NOMO-1 (cell line): Measurements from ENCODE around the gene ECEL1.
A peak's percentile ranks its signal among the peaks of the same experiment; 100 is the strongest.
"Not testable (repeated sequence)": the region's sequence is repeated elsewhere in the genome, so short reads cannot be mapped to it uniquely, and the experiment has no call there.

Experiments used
- DNase-seq, 2 experiments: peaks; one replicate each; lab custom pipeline; 2025; ENCODE audit not compliant: unreplicated experiment in 2 of 2; lab: John Stamatoyannopoulos, UW

The ECEL1 gene, protein sequence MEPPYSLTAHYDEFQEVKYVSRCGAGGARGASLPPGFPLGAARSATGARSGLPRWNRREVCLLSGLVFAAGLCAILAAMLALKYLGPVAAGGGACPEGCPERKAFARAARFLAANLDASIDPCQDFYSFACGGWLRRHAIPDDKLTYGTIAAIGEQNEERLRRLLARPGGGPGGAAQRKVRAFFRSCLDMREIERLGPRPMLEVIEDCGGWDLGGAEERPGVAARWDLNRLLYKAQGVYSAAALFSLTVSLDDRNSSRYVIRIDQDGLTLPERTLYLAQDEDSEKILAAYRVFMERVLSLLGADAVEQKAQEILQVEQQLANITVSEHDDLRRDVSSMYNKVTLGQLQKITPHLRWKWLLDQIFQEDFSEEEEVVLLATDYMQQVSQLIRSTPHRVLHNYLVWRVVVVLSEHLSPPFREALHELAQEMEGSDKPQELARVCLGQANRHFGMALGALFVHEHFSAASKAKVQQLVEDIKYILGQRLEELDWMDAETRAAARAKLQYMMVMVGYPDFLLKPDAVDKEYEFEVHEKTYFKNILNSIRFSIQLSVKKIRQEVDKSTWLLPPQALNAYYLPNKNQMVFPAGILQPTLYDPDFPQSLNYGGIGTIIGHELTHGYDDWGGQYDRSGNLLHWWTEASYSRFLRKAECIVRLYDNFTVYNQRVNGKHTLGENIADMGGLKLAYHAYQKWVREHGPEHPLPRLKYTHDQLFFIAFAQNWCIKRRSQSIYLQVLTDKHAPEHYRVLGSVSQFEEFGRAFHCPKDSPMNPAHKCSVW

DNA sequence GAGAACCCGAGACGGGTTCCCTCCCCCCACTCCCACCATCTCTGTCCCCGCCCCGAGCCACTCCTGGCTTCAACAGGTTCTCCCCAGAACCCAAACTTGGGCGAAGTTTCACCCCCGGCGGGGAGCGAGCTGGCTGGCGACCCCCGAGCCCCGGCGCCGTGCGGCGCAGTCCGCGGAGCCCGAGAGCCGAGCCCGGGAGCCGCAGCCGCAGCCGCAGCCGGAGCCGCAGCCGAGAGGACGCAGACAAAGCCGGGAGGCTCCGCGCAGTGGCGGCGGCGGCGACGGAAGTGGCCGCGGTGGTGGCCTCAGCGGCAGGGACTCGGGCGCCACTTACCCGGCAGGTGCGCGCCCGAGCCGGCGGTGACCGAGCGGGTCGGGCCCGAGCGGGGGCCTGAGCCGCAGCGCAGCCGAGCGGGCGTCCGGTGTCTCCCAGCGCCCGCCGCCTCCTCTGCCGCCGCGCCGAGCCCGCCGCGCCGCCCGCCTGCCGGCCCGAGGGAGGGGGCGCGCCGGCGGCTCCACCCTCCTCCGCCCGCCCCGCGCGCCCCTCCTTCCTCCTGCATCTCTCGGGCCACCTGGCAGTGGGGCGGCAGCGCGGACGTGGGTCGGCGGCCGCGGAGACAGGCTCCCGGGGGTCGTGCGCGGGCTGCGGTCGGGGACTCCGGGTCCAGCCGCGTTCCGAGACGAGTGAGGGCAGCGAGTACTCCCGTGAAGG lies at the start of gene ECEL1:
Gene ECEL1, minus strand, starts transcription at position 450 of the 712 bp plus-strand sequence. CDS start 1,181 bp downstream, outside the sequence.
- DNase-seq = peak in 1 of 2 experiments; percentile 9

DNA sequence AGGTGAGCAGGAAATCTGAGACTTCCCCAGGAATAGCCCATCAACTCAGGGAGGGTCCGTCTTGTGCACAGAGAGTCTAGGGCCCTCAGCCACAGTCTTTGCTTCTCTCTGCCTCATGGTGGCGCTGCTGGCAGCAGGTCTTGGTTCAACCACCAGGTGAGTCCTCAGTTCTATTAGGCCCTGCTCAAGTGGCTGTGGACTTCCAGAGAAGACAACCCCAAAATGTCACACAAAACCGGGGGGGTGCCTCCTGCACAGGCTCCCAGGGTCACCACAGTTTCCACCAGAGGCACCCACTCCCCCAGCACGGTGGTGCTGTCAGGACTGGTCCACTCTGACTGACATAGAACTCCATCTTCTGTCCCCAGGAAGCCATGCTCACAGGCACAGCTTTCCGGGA lies 49.4 kb upstream of the ECEL1 start:
- no peak for DNase-seq

DNA sequence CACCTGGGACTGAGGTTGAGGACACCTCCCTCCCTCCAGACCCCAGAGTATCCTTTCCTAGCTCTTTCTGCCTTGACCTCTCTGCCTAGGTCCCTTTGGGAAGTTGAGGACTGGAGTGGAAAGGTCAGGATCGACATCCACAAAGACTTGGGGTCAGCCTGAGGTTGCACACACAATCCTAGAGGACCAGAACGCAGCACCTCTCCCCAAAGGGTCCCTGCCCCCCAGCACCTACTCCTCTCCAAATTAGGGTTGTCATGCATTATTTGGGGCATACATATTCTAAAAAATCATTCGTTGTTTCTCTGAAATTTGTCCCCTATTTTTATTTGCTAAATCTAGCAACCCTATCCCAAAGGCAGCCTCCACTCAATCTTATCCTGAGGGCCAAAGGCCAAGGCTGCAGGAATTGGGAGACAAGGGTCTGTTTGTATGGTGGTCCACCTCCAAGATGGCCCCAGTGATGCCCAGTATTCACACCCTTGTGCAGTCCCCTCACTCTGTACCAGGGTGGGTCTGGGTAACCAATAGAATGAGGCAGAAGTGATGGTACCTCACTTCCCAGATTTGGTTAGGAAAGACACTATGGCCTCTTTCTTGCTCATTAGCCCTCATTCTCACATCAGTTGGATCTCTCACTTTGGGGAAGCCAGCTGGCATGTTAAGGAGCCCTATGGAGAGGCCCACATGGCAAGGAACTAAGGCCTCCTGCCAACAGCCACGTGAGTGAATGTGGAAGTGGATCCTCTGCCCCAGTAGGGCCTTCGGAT lies 48.3 kb upstream of the ECEL1 start:
- no peak for DNase-seq

DNA sequence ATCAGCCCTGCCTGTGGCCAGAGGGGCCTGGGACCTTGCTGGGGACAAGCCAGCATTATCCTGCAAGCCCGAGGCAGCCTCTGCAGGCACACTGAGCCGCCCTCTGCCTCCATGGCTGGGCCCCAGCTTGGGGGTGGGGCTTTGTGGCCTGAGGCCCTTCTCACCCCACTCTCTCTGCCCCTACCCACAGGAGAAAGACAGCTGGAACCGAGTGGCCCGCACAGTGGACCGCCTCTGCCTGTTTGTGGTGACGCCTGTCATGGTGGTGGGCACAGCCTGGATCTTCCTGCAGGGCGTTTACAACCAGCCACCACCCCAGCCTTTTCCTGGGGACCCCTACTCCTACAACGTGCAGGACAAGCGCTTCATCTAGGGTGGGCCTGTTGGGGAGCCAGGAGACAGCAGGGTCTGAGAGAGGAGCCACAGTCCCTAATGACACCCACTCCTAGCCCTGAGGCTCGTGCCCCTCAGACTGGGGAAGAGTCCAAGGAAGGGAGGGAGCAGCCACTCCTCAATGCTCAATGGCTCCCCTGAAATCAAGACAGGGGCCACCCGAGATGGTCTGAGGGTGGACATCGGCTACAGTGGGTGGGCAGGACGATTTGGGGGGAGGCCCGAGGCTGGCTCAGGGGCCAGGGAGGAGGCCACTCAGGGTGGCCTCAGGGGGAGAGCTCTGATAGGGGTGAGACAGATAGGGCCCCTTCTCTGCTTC lies 47.5 kb upstream of the ECEL1 start:
- DNase-seq = no peak

DNA sequence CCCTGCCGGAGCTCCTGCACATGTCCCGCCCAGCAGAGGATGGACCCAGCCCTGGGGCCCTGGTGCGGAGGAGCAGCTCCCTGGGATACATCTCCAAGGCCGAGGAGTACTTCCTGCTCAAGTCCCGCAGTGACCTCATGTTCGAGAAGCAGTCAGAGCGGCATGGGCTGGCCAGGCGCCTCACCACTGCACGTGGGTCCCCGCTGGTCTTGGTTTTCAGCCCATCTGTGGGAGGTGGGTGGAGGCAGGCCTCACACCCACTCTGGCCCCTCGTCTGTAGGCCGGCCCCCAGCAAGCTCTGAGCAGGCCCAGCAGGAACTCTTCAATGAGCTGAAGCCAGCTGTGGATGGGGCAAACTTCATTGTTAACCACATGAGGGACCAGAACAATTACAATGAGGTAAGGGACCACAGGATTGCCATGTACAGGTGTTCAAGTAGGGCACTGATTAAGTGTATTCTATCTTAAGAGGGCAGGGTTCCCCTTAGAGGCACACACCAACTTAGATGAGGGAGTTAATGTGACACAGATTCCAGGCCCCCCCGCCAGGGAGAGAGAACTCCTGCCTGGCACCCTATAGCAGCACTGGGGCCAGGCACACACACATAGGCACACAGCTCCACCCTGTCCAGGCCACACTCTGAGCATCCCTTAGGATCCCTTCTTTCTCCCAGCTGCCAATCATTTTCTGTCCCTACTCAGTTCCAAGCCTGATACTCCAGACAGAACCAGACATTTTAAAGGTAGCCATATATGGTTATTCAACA lies 46.5 kb upstream of the ECEL1 start:
- DNase-seq = no peak

DNA sequence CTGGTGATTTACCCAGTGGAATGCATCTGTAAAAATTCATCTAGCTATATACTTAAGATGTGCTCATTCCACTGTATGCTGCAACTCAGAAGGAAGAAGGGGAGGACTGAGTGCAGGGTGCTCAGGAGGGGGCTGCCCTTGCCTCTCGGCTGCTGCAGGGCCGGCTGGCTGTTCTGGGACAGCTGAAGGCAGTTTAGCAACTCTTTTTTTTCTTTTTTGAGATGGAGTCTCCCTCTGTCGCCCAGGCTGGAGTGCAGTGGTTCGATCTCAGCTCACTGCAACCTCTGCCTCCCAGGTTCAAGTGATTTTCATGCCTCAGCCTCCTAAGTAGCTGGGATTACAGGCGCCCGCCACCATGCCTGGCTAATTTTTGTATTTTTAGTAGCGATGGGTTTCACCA lies 45.2 kb upstream of the ECEL1 start:
- not testable (repeated sequence) for DNase-seq

DNA sequence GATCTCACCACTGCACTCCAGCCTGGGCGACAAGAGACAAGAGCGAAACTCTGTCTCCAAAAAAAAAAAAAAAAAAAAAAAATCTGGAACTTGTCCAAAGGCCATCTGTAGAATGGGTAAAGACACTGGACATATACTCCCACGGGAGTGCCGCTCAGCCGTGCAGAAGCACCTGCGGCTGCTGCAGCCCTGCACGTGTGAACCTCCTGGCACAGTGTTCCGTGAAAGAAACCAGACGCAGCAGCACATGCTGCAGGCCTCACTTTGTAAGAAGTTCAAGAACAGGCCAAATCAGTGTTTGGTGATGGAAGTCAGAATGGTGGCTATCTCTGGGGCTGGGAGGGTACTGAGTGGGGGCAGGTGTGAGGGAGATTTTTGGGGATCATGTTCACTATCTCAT lies 44.8 kb upstream of the ECEL1 start:
- no peak for DNase-seq

DNA sequence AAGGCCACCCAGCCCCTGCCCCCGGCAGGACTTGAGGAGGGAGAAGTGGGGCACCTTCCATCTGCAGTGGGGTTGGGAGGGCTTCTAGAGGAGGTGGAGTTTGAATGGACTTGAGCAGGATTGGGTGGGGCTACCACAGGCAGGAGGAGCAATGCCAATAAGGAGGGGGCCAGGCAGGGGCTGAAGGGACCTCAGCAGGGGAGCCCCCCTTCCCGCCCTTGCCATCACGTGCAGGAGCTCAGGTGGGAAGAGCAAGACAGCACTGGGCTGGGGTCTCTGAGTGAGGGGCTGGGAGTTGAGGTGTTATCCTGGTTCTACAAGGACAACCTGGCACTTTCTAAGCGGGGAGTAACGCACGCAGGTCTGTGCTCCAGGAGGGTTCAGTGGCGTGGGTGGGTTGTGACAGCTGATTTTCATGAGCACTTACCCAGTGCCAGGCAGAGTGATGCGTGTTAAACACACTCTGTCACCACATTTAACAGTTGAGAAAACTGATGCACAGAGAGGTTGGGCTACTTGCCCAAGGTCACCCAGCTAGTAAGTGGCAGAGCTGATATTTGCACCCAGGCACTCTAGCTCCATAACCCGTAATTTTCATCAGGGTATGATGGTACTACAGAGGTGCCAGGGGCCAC lies 43.1 kb upstream of the ECEL1 start:
- no peak for DNase-seq

DNA sequence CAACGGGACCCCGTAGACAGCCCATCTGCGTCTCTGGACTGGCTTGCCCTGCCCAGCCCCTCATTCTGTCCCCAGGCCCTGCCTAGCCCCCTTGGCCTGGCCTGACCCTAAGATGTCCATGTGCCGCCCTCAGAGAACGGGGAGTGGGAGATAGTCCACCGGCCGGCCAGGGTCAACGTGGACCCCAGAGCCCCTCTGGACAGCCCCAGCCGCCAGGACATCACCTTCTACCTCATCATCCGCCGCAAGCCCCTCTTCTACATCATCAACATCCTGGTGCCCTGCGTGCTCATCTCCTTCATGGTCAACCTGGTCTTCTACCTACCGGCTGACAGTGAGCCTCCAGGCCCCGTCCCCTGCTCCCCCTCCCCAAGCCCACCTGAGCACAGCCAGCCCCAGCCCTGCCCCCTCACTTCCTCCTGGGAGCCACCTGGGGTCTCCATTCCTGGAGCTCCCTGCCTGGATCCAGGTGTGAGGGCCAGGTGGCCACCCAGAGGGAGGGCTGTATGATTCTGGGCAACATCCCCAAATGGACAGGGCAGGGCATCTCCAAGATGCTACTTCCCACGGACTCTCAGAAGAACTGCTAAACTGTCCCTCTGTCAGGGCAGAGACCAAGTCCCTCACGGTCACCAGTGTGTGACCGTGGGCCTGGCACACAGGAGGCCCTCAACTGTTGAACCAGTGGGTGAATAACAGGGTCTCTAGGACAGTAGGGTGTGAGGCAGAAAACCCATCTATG lies 42.3 kb upstream of the ECEL1 start:
- DNase-seq = no peak

DNA sequence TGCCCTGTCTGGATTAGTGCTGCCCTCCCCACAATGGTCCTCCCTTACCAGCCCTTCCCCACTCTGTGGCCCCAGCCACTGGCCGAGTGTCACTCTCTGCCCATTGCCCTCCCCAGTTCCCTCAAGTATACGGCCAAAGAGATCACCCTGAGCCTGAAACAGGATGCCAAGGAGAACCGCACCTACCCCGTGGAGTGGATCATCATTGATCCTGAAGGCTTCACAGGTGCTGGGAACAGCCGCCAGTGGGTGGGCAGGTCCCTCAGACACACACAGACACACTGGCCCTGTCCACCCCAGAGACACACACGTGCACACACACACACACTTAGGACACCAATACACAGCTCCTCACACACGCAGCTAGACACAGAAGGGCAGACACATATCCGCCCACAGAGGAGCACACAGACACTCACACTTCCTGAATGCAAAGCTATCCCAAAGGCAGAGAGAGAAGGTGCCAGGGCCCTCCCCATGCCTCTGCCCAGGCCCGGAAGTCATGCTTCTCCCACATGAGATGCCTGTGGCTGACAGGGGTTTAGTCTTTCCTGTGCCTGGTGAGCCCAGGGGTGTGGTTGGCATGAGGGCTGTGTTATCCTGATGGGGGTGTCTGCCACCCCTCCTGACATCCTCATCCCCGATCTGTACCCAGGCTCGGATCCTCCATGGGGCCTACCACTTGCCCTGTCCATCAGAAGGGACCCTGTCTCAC lies 41.3 kb upstream of the ECEL1 start:
- DNase-seq = no peak

DNA sequence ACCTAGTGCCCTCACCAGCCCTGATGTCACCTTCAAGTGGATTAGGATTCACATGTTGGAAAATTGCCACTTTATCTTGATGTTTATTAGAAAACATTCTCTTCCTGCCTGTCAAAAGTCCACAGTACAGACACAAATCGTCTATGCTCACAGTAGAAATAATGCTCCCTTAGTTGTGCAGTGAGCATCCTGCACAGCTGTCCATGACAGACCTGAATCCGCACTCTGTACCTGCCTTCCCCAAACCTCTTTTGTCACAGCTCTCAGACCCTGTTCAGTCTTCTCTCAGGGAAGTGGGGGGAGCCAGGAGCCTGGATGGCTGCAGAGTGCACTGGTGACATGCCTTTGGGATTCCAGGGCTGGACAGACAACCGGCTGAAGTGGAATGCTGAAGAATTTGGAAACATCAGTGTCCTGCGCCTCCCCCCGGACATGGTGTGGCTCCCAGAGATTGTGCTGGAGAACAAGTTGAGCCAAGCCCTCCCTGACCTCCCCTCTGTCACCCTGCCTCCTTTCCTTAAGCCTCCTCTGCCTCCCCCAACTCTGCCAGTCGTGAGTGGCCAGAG lies 40.4 kb upstream of the ECEL1 start:
- DNase-seq = no peak

DNA sequence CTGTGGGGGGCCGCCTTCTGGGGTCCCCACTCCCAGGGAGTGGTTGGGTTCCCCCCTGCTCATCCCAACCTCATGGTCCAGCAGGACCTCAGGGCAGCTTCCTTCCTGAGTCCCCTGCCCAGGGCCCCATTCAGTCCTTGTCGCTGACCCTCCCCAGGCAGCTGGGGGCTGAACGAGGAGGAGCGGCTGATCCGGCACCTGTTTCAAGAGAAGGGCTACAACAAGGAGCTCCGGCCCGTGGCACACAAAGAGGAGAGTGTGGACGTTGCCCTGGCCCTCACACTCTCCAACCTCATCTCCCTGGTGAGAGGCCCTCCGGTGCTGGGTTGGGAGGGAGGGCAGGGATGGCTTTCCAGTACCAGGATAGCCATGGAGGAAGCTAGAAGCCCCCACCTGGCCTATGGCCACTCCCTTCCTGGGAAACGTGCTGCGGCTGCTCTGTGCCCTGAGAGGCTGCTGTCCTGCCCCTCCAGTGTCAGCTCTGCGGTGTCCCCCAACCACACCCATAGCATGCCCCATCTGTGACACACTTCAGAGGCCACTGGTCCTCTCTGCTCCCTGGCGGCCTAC lies 38.8 kb upstream of the ECEL1 start:
- DNase-seq = no peak

DNA sequence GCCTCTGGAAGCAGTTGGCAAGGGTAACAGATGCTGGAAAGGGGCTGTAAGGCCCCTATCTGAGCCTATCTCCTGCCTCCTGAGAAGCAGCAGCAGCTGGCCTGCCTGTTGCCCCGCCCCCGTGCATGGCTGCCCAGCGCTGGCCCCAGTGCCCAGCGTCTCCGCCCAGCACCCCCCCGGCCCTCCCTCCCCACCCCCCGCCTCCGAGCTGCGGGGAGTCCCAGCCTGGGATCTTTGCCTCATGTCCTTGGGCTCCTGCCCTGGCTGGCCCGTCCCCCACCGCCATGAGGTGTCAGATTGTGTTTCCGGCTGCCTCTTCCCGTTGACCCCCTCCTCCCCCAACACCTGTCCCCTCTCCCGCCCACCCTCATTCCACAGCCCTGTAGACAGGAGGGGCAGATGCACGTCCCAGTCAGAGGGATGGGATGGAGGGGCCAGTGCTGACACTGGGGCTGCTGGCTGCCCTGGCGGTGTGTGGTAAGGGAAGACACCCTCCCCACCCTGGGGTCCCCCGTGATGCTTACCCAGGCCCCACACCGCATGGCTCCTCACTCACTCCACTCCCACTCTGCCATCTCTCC lies 38.2 kb upstream of the ECEL1 start, which contains the start of gene CHRND:
Gene CHRND, plus strand, starts transcription at position 370 of the 581 bp plus-strand sequence. Its CDS starts 56 bp downstream, at position 426.
- no peak for DNase-seq

DNA sequence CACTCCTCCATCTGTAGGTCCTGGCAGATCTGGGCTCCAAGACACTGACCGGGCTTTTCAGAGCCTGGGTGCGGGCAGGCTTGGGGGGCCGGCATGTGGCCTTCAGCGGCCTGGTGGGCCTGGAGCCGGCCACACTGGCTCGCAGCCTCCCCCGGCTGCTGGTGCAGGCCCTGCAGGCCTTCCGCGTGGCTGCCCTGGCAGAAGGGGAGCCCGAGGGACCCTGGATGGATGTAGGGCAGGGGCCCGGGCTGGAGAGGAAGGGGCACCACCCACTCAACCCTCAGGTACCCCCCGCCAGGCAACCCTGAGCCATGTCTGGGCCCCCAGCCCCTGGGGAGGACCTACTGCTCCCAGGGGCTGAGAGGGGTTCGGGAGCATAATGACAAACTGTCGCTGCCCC lies 37.6 kb upstream of the ECEL1 start:
- DNase-seq = no peak

DNA sequence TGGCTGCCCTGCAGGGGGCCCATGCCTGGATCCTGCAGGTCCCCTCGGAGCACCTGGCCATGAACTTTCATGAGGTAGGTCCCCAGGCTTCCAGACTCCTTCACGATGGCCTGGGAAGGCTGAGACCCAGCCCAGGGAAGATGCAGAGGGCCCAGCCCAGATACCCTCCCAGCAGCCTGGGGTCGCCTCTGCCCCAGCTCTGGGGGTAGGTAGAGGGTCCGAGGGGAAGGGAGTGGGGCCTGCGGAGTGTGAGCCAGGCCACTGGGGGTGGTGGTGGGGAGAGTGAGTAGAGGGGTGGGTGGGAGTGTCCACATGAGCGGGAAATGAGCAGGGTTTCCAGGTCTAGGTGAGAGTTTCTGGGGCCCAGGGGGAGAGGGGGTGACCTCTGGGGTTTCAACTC lies 37.1 kb upstream of the ECEL1 start:
- DNase-seq = no peak
